Panc1 (cell line): ENCODE measurements around the gene APOOL. TPM values are rescaled to one million over a fixed set of nuclear protein-coding genes. Genes with fewer than 3 reads are reported as not detected.

Experiments
- ATAC-seq: fragments of 200-7000 bp; cut with Tn5 transposase; 2 replicates; pipeline ENCODE4 v1.9.1; 2020; ENCODE audit warnings: mild to moderate bottlenecking, moderate library complexity
- BruUV-seq: library from RNA; stranded (reverse); fragments of 400-500 nt; replicated peaks from 2 replicates; lab custom pipeline; 2021; lab: Mats Ljungman, UMichigan
- CTCF ChIA-PET: fragments of 300-600 bp; sonication (Branson Sonifier 250); formaldehyde crosslinking; loops from one replicate; lab custom pipeline; 2022; ENCODE audit warnings: antibody characterized with exemption; lab: Charles Lee
- POLR2A ChIA-PET: fragments of 300-600 bp; sonication (Branson Sonifier 250); formaldehyde crosslinking; loops from one replicate; lab custom pipeline; 2022; ENCODE audit warnings: antibody characterized with exemption; lab: Charles Lee
- DNase-seq: peaks from one replicate; pipeline ENCODE4 v3.0.0-alpha.2; 2010; ENCODE audit warnings: low read depth, low spot score
- H3K27ac ChIP-seq: 2 replicates; pipeline ENCODE4 v1.5.1; 2011; ENCODE audit warnings: mild to moderate bottlenecking, low read length, inconsistent platforms
- H3K27me3 ChIP-seq: fragments of 200-500 bp; sonication (Bioruptor generic); 2 replicates; pipeline ENCODE4 v1.6.0; 2014; ENCODE audit warnings: low read length, inconsistent platforms; ENCODE audit not compliant: control insufficient read depth, insufficient read depth
- H3K36me3 ChIP-seq: fragments of 200-500 bp; sonication (Bioruptor generic); 2 replicates; pipeline ENCODE4 v1.5.1; 2014; ENCODE audit warnings: inconsistent platforms, mild to moderate bottlenecking, low read length, moderate library complexity; ENCODE audit not compliant: control insufficient read depth, insufficient read depth
- H3K4me1 ChIP-seq: 2 replicates; pipeline ENCODE4 v1.5.1; 2011; ENCODE audit warnings: inconsistent platforms, mild to moderate bottlenecking, low read length, moderate library complexity; ENCODE audit not compliant: control insufficient read depth, insufficient read depth
- H3K4me3 ChIP-seq, 2 experiments: 2 replicates each; pipeline ENCODE4 v1.5.1; 2011 to 2012; ENCODE audit warnings: low read depth in 2 of 2, low read length in 2 of 2, mild to moderate bottlenecking in 2 of 2, inconsistent platforms in 1 of 2, moderate library complexity in 1 of 2
- H3K9me3 ChIP-seq: fragments of 200-500 bp; sonication (Bioruptor generic); 2 replicates; pipeline ENCODE4 v1.5.1; 2014; ENCODE audit warnings: low read depth, mild to moderate bottlenecking, inconsistent platforms, low read length, moderate library complexity; ENCODE audit not compliant: control insufficient read depth, insufficient read depth
- CTCF ChIP-seq: fragments of 450-650 bp; IDR thresholded peaks from 2 replicates; pipeline ENCODE4 v1.5.1; 2017; ENCODE audit warnings: mild to moderate bottlenecking
- POLR2AphosphoS5 ChIP-seq: IDR thresholded peaks from 2 replicates; pipeline ENCODE4 v1.6.1; 2012; ENCODE audit warnings: mild to moderate bottlenecking, low read depth, low read length, moderate library complexity
- REST ChIP-seq, 2 experiments: IDR thresholded peaks; 2 replicates each; pipeline ENCODE4 v1.6.1; 2011 to 2012; ENCODE audit warnings: low read depth in 2 of 2, control low read depth in 1 of 2, low read length in 1 of 2, mild to moderate bottlenecking in 1 of 2, moderate library complexity in 1 of 2; ENCODE audit not compliant: insufficient read depth in 1 of 2
- SIN3A ChIP-seq: IDR thresholded peaks from 2 replicates; pipeline ENCODE4 v1.6.1; 2012; ENCODE audit warnings: low read depth, mild to moderate bottlenecking, low read length, moderate library complexity, borderline replicate concordance; ENCODE audit not compliant: insufficient read depth
- TCF7L2 ChIP-seq: IDR thresholded peaks from 2 replicates; pipeline ENCODE4 v1.6.1; 2011; ENCODE audit warnings: mild to moderate bottlenecking, low read depth, low read length, inconsistent platforms
- in situ Hi-C: cut with HindIII; loops from 2 replicates; pipeline ENCODE4 v1.10.0; 2016; ENCODE audit warnings: low sequenced_read_pairs, low pct_unique_long_range_greater_than_20kb
- intact Hi-C: fragments of 100-400 bp; cut with micrococcal nuclease; formaldehyde crosslinking; loops from one replicate; pipeline ENCODE4 v1.10.0; 2022; ENCODE audit not compliant: unreplicated experiment
- total RNA-seq: library from RNA; stranded (reverse); gene quantifications from one replicate; pipeline ENCODE4 v1.2.1, GENCODE V29; 2021; ENCODE audit not compliant: unreplicated experiment

Gene APOOL
- total RNA-seq, 1 experiment from 2014 or later: 28.1 TPM

DNA sequence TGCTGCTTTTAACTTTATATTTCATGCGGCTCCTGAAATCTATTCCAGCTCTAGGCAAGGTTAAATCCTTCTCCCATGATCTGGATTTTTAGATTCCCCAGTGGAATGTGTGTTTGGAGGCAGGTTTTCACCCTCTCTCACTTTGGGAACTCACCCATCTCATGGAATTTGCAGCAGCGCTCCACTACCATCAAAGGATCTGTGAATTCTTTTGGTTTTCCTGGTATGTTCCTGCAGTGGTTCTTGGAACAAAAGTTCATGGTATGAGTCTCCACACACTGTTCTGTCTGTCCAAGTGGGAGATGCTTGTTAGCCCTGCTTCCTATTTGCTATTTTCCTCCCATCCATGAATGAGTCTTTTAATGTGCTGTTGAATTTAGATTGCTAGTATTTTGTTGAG is 14.0 kb downstream of the APOOL start:
- intact Hi-C loops: no loop called here
- ChIA-PET CTCF (no interaction called here), POLR2A (no interaction called here)
- DNase-seq (no peak), ATAC-seq (no peak)
- H3K36me3 ChIP-seq: no peaks in the 10 kb centered on the region
- H3K9me3 ChIP-seq: no peaks in the 10 kb centered on the region
- no peak for TF ChIP-seq CTCF
- no peak for TF ChIP-seq REST (IDR thresholded peaks at IDR 0.05; ENCODE audit: insufficient read depth in 1 of 2, low read depth in 2 of 2, low read length in 1 of 2)
- TF ChIP-seq TCF7L2: no peak
- TF ChIP-seq SIN3A: no peak
- no peak for TF ChIP-seq POLR2AphosphoS5
- no TSS peak for BruUV-seq
- H3K27me3 ChIP-seq: no peaks in the 10 kb centered on the region
- in situ Hi-C loops: no loop called here
- H3K27ac ChIP-seq: no peak overlapping the region
- H3K4me1 ChIP-seq: no peaks in the 10 kb centered on the region
- no peak overlapping the region for H3K4me3 ChIP-seq

DNA sequence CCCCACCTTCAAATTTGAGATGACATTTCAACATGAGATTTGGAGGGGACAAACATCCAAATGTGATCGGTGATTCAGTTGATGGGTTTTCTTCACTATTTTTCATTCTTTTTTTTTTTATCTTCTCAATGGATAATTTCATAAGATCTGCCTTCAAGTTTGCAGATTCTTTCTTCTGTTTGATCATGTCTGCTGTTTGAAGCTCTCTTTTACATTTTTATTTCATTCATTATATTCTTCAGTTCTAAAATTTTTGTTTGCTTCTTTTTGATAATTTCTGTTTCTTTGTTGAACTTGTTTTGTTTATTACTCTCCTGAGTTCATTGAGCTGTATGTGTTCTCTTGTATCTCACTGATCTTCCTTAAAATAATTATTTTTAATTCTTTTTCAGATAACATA is 14.8 kb downstream of the APOOL start:
- no peaks in the 10 kb centered on the region for H3K36me3 ChIP-seq
- H3K4me3 ChIP-seq: no peak overlapping the region
- H3K27me3 ChIP-seq: no peaks in the 10 kb centered on the region
- TF ChIP-seq CTCF (no peak), POLR2AphosphoS5 (no peak)
- BruUV-seq: no TSS peak
- in situ Hi-C loops (no loop called here), intact Hi-C loops (no loop called here)
- H3K9me3 ChIP-seq: no peaks in the 10 kb centered on the region
- ATAC-seq (no peak), DNase-seq (no peak)
- no peaks in the 10 kb centered on the region for H3K4me1 ChIP-seq
- ChIA-PET POLR2A (no interaction called here), CTCF (no interaction called here)
- H3K27ac ChIP-seq: no peak overlapping the region
